Measurements from ENCODE around the gene CPXM2.

DNA sequence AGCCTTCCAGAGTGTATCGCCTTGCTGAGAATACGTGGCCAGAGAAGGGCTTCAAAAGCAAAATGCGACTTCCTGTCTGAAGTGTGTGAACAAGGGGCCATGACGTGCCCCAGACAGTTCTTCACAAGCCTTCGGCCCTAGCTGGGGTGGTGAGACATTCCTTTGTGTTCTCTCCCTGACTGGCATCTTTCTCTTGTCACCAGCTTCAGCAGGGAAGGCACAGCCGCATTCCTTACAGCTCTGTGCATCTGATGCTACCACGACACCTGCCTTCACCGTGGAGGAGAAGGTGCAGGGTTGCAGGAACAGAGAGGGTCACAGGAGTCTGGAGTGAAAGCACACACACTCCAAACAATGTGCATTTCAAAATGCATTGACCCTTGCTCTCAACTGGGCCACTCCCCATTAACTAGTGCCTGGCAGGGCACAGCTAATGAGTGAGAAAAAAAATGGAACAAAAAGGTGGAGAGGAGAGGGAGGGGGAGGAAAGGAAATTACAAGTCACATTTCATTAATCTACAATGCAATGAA lies 132.0 kb downstream of the CPXM2 start:
- TF ChIP-seq ARNT (IDR thresholded peaks at IDR 0.05) (no peak), SUZ12 (IDR thresholded peaks at IDR 0.05) (no peak), FOXK2 (IDR thresholded peaks at IDR 0.05) (no peak)
